A549 (cell line): ENCODE data around the gene SIAE. TPM values are rescaled to one million over a fixed set of nuclear protein-coding genes. Genes with fewer than 3 reads are reported as not detected.

Experiments
- ATAC-seq, 2 experiments: fragments of 200-7000 bp in 1 of 2; fragments of >200 bp in 1 of 2; cut with Nextera tagmentation in 1 of 2; cut with Tn5 transposase in 1 of 2; 3 replicates each; pipeline versions ENCODE4 v1.8.0 to v1.9.1; 2018 to 2020; ENCODE audit warnings: mild to moderate bottlenecking in 1 of 2, moderate library complexity in 1 of 2
- CTCF ChIA-PET: fragments of 300-600 bp; sonication (Branson Sonifier 250); formaldehyde crosslinking; extraction: SDS; loops from one replicate; lab custom pipeline; 2021; ENCODE audit warnings: antibody characterized with exemption, inconsistent platforms; lab: Yijun Ruan, JAX
- POLR2A ChIA-PET: fragments of 350-600 bp; formaldehyde crosslinking; extraction: SDS; loops from one replicate; lab custom pipeline; 2021; ENCODE audit warnings: antibody characterized with exemption, inconsistent platforms; lab: Yijun Ruan, JAX
- DNase-seq, 2 experiments: peaks; one replicate each; pipeline versions ENCODE4 v3.0.0 to v3.0.0-alpha.2; 2011 to 2016; ENCODE audit warnings: low read depth in 1 of 2, low spot score in 1 of 2
- FAIRE-seq: peaks from 2 replicates; lab custom pipeline; 2011; peaks lifted over from hg19 to GRCh38; lab: Jason Lieb, UNC
- H3K27ac ChIP-seq, 2 experiments: fragments of >200 bp; sonication (Bioruptor Twin); formaldehyde crosslinking; 3 replicates each; pipeline ENCODE4 v1.5.1; 2016 to 2017
- H3K4me1 ChIP-seq: fragments of >200 bp; sonication (Bioruptor Twin); formaldehyde crosslinking; 3 replicates; pipeline ENCODE4 v1.6.1; 2016
- H3K4me2 ChIP-seq: fragments of >200 bp; sonication (Bioruptor Twin); formaldehyde crosslinking; 3 replicates; pipeline ENCODE4 v1.6.1; 2016
- H3K4me3 ChIP-seq: fragments of >200 bp; sonication (Bioruptor Twin); formaldehyde crosslinking; 3 replicates; pipeline ENCODE4 v1.5.1; 2016
- H3K9me3 ChIP-seq: fragments of >200 bp; sonication (Bioruptor Twin); formaldehyde crosslinking; 3 replicates; pipeline ENCODE4 v1.6.1; 2016
- BHLHE40 ChIP-seq: IDR thresholded peaks from 2 replicates; pipeline ENCODE4 v1.6.1; 2012; ENCODE audit warnings: low read depth, low read length, inconsistent platforms
- CEBPB ChIP-seq, 2 experiments: fragments of >200 bp in 1 of 2; sonication (Bioruptor Twin) in 1 of 2; formaldehyde crosslinking in 1 of 2; IDR thresholded peaks; 2 replicates each; pipeline ENCODE4 v1.6.1; 2012 to 2016
- CHD4 ChIP-seq: fragments of 200-600 bp; sonication (generic); IDR thresholded peaks from 2 replicates; pipeline ENCODE4 v1.6.1; 2016; ENCODE audit warnings: antibody characterized with exemption, mild to moderate bottlenecking, borderline replicate concordance
- EHF ChIP-seq: fragments of 250-450 bp; sonication (Bioruptor Pico); IDR thresholded peaks from 2 replicates; pipeline ENCODE4 v1.5.0; 2020; ENCODE audit warnings: mild to moderate bottlenecking
- EP300 ChIP-seq, 2 experiments: fragments of >200 bp; sonication (Bioruptor Twin); formaldehyde crosslinking; IDR thresholded peaks; 2 replicates in 1 of 2; 3 replicates in 1 of 2; pipeline ENCODE4 v1.6.1; 2016 to 2017
- FOSB ChIP-seq: fragments of 250-450 bp; sonication (Bioruptor Pico); IDR thresholded peaks from 2 replicates; pipeline ENCODE4 v1.5.0; 2020; ENCODE audit warnings: mild to moderate bottlenecking, moderate library complexity
- FOSL2 ChIP-seq, 2 experiments: fragments of 450-650 bp in 1 of 2; fragments of >200 bp in 1 of 2; sonication (Bioruptor Twin) in 1 of 2; formaldehyde crosslinking; IDR thresholded peaks; 2 replicates each; pipeline versions ENCODE4 v1.5.0 to v1.6.1; 2016 to 2020; ENCODE audit warnings: mild to moderate bottlenecking in 1 of 2, moderate library complexity in 1 of 2
- HDAC2 ChIP-seq: fragments of 200-600 bp; sonication (generic); IDR thresholded peaks from 2 replicates; pipeline ENCODE4 v1.6.1; 2016
- HOXB13 ChIP-seq: fragments of 250-450 bp; sonication (Bioruptor Pico); IDR thresholded peaks from 2 replicates; pipeline ENCODE4 v1.5.0; 2020; ENCODE audit warnings: low read depth, mild to moderate bottlenecking, moderate library complexity
- JUNB ChIP-seq: fragments of >200 bp; sonication (Bioruptor Twin); formaldehyde crosslinking; IDR thresholded peaks from 2 replicates; pipeline ENCODE4 v1.6.1; 2016
- PHF8 ChIP-seq: fragments of 200-600 bp; sonication (generic); IDR thresholded peaks from 2 replicates; pipeline ENCODE4 v1.6.1; 2016; ENCODE audit warnings: low read depth, mild to moderate bottlenecking, antibody characterized with exemption, moderate library complexity, borderline replicate concordance
- POLR2AphosphoS2 ChIP-seq: conservative IDR thresholded peaks from 2 replicates; pipeline ENCODE4 v1.6.1; 2012; ENCODE audit warnings: low read length, improper control_type of control experiment, inconsistent platforms
- RAD21 ChIP-seq, 2 experiments: fragments of >200 bp in 1 of 2; sonication (Bioruptor Twin) in 1 of 2; formaldehyde crosslinking in 1 of 2; IDR thresholded peaks in 1 of 2; conservative IDR thresholded peaks in 1 of 2; 2 replicates in 1 of 2; 3 replicates in 1 of 2; pipeline ENCODE4 v1.6.1; 2012 to 2018; ENCODE audit warnings: inconsistent platforms in 1 of 2
- RCOR1 ChIP-seq: fragments of 150-350 bp; IDR thresholded peaks from 2 replicates; pipeline ENCODE4 v1.6.1; 2014; ENCODE audit warnings: antibody characterized with exemption, low read length, low read depth
- RFX5 ChIP-seq: fragments of 450-650 bp; IDR thresholded peaks from 2 replicates; pipeline ENCODE4 v1.7.1; 2014; ENCODE audit warnings: antibody characterized with exemption, mild to moderate bottlenecking, moderate library complexity
- RNF2 ChIP-seq: fragments of 200-600 bp; sonication (generic); IDR thresholded peaks from 2 replicates; pipeline ENCODE4 v1.6.1; 2016; ENCODE audit warnings: low read depth, mild to moderate bottlenecking, antibody characterized with exemption, moderate library complexity, borderline replicate concordance
- SMC3 ChIP-seq: fragments of >200 bp; sonication (Bioruptor Twin); formaldehyde crosslinking; IDR thresholded peaks from 3 replicates; pipeline ENCODE4 v1.6.1; 2018; ENCODE audit warnings: inconsistent platforms
- TFCP2L1 ChIP-seq: fragments of 250-450 bp; sonication (Bioruptor Pico); IDR thresholded peaks from 2 replicates; pipeline ENCODE4 v1.5.0; 2021; ENCODE audit warnings: mild to moderate bottlenecking
- ZSCAN20 ChIP-seq: fragments of 250-450 bp; sonication (Bioruptor Pico); IDR thresholded peaks from 2 replicates; pipeline ENCODE4 v1.8.0; 2022; ENCODE audit warnings: mild to moderate bottlenecking, moderate library complexity
- WGBS: methylation state at CpG from one replicate; pipeline ENCODE4 v1.1.6; 2017; ENCODE audit errors: missing lambda C conversion rate; 5-methylcytosine and 5-hydroxymethylcytosine counted together
- polyA plus RNA-seq, 4 experiments: library from polyadenylated mRNA; depleted of rRNA in 3 of 4; stranded (reverse); fragments of >200 nt; fragmentation: RNase III in 1 of 4; extraction: RNeasy Plus Mini Kit Qiagen cat#74134 plus additional on column Dnase treatment in 1 of 4; gene quantifications; 2 replicates in 3 of 4; 3 replicates in 1 of 4; pipeline ENCODE4 v1.2.3, GENCODE V29; 2011 to 2017
- TF ChIP-seq, protein P1 (sequence below): IDR thresholded peaks from 2 replicates; pipeline ENCODE4 v1.6.1; 2012
- TF ChIP-seq, protein P2 (sequence below): fragments of >200 bp; sonication (Bioruptor Twin); formaldehyde crosslinking; IDR thresholded peaks from 3 replicates; pipeline ENCODE4 v1.5.1; 2016
- TF ChIP-seq, protein P3 (sequence below): fragments of >200 bp; sonication (Bioruptor Twin); formaldehyde crosslinking; IDR thresholded peaks from 3 replicates; pipeline ENCODE4 v1.6.1; 2016
- TF ChIP-seq, protein P4 (sequence below): IDR thresholded peaks from 2 replicates; pipeline ENCODE4 v1.6.1; 2012
- TF ChIP-seq, protein P5 (sequence below): fragments of 250-450 bp; sonication (Bioruptor Pico); IDR thresholded peaks from 2 replicates; pipeline ENCODE4 v1.5.0; 2020; ENCODE audit warnings: low read depth, mild to moderate bottlenecking, moderate library complexity

The SIAE gene
- polyA plus RNA-seq, 2 of the 4 experiments (the other 2 are of a cell fraction): 10.3 to 23.2 TPM

DNA sequence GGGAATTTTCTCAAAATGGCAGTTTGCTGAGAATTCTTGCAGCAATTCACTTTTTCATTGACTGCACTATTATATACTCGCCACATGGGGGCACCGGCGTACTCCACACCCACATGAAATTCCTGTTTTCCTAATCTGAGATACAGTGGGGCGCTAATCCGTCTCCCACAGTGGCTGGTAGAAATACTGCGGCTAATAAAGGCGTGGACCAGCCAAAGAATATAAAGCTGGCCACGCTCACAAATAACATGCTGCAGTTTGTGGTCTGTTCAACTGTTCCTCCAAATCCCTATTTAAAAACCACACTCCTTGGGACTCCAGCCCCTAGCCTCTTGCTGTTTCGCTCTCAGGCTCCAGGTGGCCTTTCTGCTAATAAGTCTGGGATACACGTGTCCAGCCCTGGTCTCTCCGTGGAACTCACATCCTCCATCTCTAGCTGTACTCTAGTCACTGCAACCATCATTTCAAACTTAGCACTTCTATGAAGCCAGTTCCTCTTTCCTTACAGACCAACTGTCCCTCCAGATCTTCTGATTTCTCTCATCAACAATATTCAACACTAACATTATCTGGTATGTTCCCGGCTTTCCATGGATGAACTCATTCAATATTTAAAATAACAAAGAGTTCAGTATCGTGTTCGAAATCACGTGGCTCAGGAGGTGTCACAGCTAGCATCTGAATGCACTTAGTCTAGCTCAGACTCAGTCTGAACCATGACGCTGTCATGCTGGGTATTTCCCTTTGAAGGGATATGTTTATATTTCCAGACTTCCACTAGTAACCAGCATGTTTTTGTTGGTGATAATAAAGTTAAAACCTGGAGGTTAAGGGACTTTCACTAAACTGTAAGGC is 28.9 kb downstream of the SIAE start:
- peak overlapping the region; percentile 31 to 42; a peak in 1 of 6 replicates for H3K27ac ChIP-seq
- FAIRE-seq (no peak), ATAC-seq (peak; percentile 95), DNase-seq (peak; percentile 51 to 68)
- H3K9me3 ChIP-seq: no peaks in the 10 kb centered on the region
- no peaks in the 10 kb centered on the region for H3K4me1 ChIP-seq
- 29% methylated on average over 16 of the region's 16 CpGs for WGBS
- H3K4me3 ChIP-seq: no peak overlapping the region
- H3K4me2 ChIP-seq: peak overlapping the region; percentile 71
- ChIA-PET CTCF (interaction anchor here (0.6 to 4.9 kb wide), 31 partner anchors 8 to 254 kb away, joined by 3 to 32 read pairs (median 4); partner anchors contain the start of gene TBRG1), POLR2A (interaction anchor here (0.6 to 1.1 kb wide), 2 partner anchors 22 to 232 kb away, joined by 3 read pairs; partner anchors contain the start of gene TBRG1)
- TF ChIP-seq, protein P1, sequence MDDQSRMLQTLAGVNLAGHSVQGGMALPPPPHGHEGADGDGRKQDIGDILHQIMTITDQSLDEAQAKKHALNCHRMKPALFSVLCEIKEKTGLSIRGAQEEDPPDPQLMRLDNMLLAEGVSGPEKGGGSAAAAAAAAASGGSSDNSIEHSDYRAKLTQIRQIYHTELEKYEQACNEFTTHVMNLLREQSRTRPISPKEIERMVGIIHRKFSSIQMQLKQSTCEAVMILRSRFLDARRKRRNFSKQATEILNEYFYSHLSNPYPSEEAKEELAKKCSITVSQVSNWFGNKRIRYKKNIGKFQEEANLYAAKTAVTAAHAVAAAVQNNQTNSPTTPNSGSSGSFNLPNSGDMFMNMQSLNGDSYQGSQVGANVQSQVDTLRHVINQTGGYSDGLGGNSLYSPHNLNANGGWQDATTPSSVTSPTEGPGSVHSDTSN: no peak
- TF ChIP-seq, protein P2, sequence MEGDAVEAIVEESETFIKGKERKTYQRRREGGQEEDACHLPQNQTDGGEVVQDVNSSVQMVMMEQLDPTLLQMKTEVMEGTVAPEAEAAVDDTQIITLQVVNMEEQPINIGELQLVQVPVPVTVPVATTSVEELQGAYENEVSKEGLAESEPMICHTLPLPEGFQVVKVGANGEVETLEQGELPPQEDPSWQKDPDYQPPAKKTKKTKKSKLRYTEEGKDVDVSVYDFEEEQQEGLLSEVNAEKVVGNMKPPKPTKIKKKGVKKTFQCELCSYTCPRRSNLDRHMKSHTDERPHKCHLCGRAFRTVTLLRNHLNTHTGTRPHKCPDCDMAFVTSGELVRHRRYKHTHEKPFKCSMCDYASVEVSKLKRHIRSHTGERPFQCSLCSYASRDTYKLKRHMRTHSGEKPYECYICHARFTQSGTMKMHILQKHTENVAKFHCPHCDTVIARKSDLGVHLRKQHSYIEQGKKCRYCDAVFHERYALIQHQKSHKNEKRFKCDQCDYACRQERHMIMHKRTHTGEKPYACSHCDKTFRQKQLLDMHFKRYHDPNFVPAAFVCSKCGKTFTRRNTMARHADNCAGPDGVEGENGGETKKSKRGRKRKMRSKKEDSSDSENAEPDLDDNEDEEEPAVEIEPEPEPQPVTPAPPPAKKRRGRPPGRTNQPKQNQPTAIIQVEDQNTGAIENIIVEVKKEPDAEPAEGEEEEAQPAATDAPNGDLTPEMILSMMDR: peak; percentile 78
- TF ChIP-seq POLR2AphosphoS2: no peak
- peak; percentile 60 for TF ChIP-seq SMC3
- TF ChIP-seq, protein P3, sequence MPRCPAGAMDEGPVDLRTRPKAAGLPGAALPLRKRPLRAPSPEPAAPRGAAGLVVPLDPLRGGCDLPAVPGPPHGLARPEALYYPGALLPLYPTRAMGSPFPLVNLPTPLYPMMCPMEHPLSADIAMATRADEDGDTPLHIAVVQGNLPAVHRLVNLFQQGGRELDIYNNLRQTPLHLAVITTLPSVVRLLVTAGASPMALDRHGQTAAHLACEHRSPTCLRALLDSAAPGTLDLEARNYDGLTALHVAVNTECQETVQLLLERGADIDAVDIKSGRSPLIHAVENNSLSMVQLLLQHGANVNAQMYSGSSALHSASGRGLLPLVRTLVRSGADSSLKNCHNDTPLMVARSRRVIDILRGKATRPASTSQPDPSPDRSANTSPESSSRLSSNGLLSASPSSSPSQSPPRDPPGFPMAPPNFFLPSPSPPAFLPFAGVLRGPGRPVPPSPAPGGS: no peak
- no peak for TF ChIP-seq RCOR1
- TF ChIP-seq RNF2: no peak
- TF ChIP-seq JUNB: no peak
- no peak for TF ChIP-seq ZSCAN20 (CRISPR knock-in tag)
- TF ChIP-seq HOXB13 (CRISPR knock-in tag): no peak
- TF ChIP-seq, protein P4, sequence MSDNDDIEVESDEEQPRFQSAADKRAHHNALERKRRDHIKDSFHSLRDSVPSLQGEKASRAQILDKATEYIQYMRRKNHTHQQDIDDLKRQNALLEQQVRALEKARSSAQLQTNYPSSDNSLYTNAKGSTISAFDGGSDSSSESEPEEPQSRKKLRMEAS: peak; percentile 46
- TF ChIP-seq RAD21 (conservative IDR thresholded peaks at IDR 0.05 in 1 of 2, IDR thresholded peaks at IDR 0.05 in 1 of 2): peak; percentile 60 to 77
- no peak for TF ChIP-seq RFX5
- no peak for TF ChIP-seq EP300 (IDR thresholded peaks at IDR 0.05)
- TF ChIP-seq HDAC2: no peak

DNA sequence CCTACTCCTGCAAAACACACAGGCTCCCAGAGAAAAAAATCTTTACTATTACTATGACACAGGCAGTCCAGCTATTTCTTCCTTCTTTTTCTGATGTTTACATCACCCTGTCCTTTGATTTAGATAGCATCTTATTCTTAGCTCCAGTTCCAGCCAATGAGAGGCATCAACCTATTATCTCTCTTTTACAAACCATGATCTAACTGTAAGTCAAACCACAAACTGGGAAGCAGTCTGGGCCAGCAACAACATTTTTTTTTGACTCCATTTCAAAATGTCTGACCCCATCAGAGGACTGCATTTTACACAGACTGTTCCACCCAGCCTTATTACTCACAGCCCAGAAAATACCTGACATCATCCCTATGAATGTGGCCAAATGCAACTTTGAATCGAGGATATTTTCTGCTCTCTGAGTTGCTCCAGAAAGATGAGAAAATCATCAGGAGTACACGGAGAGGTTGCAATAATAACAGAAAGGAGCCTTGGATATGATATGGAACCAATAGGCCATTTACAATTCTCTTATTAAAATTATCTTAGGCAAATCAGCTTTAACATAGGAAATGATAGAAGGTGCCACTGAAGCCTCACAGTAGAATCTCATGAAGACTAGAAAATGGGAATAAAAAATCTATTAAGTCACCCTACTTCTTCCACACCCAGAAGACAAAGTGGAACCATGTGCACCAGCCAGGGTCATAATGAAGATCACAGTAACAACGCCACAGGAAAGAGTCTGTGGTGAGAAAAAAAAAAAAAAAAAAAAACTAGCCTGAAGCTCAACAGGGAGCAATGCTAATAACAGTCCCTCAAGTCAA is 29.7 kb downstream of the SIAE start:
- ATAC-seq (no peak), FAIRE-seq (no peak), DNase-seq (no peak)
- Histone ChIP-seq H3K4me2 (peak overlapping the region; percentile 71; the same call in 2 of the 3 replicates), H3K4me3 (no peak overlapping the region), H3K4me1 (no peaks in the 10 kb centered on the region), H3K9me3 (no peaks in the 10 kb centered on the region), H3K27ac (no peak overlapping the region)
- TF ChIP-seq, protein P5, sequence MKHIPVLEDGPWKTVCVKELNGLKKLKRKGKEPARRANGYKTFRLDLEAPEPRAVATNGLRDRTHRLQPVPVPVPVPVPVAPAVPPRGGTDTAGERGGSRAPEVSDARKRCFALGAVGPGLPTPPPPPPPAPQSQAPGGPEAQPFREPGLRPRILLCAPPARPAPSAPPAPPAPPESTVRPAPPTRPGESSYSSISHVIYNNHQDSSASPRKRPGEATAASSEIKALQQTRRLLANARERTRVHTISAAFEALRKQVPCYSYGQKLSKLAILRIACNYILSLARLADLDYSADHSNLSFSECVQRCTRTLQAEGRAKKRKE: no peak
- no peak for TF ChIP-seq RNF2
- TF ChIP-seq FOSB (CRISPR knock-in tag): no peak
- TF ChIP-seq EHF (CRISPR knock-in tag): no peak
- no peak for TF ChIP-seq FOSL2 (IDR thresholded peaks at IDR 0.05)
- TF ChIP-seq FOSL2 (CRISPR knock-in tag; IDR thresholded peaks at IDR 0.05): no peak
- TF ChIP-seq BHLHE40: no peak
- TF ChIP-seq PHF8: no peak
- TF ChIP-seq, protein P2: no peak
- no peak for TF ChIP-seq CHD4
- no peak for TF ChIP-seq POLR2AphosphoS2
- no peak for TF ChIP-seq CEBPB (IDR thresholded peaks at IDR 0.05)
- no peak for TF ChIP-seq TFCP2L1
- WGBS: 2% methylated on average over 3 of the region's 3 CpGs
- ChIA-PET CTCF (interaction anchor here (0.5 to 4.9 kb wide), 31 partner anchors 9 to 255 kb away, joined by 3 to 32 read pairs (median 4); partner anchors contain the start of genes PANX3 and TBRG1), POLR2A (interaction anchor here (0.6 to 1.1 kb wide), 3 partner anchors 15 to 233 kb away, joined by 3 to 7 read pairs (median 3); partner anchors contain the start of gene TBRG1)
